ENCODE results near the gene SYT10.
"Not testable (repeated sequence)": the region's sequence is repeated elsewhere in the genome, so short reads cannot be mapped to it uniquely, and the experiment has no call there.

SYT10 gene
- long read RNA-seq, donor 1 = 0 reads
- long read RNA-seq, donor 2 = 0 reads
- long read RNA-seq, donor 3 = 0 reads
- long read RNA-seq, donor 4 = 0 reads
- long read RNA-seq, donor 5 = 0 reads
- long read RNA-seq, donor 6, full-length matches to known transcripts = 1 of 1 reads
- long read RNA-seq, donor 6, partial matches to known transcripts = 0 of 1 reads
- long read RNA-seq, donor 6, other reads (novel, unspliced or antisense) = 0 of 1 reads
- long read RNA-seq, donor 7, full-length matches to known transcripts = 1 of 1 reads
- long read RNA-seq, donor 7, partial matches to known transcripts = 0 of 1 reads
- long read RNA-seq, donor 7, other reads (novel, unspliced or antisense) = 0 of 1 reads
- long read RNA-seq, donor 8 = 0 reads

DNA sequence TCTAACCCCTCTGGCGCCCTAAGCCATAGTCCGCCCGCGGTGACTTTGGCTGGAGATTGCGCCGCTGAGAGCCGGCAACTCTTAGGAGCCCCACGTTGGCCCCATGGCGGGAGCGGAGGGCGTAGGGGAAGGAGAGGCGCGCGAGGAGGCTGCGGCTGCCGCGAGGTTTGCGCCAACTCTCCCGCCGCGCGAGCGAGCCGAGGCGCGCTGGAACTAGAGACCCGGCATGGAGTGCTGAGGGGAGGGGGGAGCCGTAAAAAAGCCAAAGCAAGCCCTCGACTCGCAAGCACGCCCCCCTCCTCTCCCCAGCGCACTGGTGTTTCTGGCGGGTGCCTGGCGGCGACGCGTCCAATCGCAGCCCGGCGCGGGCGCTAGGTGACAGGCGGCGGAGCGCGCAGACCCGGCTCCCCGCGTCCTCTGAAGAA is at the start of gene SYT10:
TSS of gene SYT10 (minus strand) at position 233 of the 425 bp plus-strand sequence. CDS start 297 bp downstream, outside the sequence.
- peak; percentile 76 for DNase-seq

GRCh38 chr12:33488036-33488435 is 48.4 kb upstream of the SYT10 start:
- no peak for DNase-seq

GRCh38 chr12:33486058-33486457 is 46.4 kb upstream of the SYT10 start:
- no peak for DNase-seq

- DNase-seq = no peak
These were observed 44.5 kb upstream of the SYT10 start for GRCh38 chr12:33484161-33484560.

GRCh38 chr12:33480366-33480765 is 40.7 kb upstream of the SYT10 start:
- DNase-seq = no peak

DNA sequence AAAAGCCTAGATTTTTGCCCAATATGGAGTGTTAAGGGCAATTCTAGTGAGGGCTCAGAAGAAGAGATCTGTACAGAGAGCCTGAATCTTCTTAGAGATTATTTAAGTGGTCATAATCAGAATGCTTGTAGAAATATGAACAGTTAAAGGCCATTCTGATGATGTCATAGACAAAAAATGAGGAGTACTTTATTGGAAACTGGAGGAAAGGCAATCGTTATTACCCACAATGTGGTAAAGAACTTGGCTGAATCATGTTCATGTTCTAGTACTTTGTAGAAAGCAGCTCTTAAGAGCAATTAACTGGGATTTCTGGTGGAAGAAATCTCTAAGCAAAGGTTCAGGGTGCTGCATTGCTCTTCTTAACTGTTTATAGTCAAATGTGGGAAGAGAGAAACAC is 36.4 kb upstream of the SYT10 start:
- no peak for DNase-seq

GRCh38 chr12:33472299-33472698 is 32.7 kb upstream of the SYT10 start:
- DNase-seq = no peak

GRCh38 chr12:33455096-33455495 is 15.5 kb upstream of the SYT10 start:
- DNase-seq = no peak

DNA sequence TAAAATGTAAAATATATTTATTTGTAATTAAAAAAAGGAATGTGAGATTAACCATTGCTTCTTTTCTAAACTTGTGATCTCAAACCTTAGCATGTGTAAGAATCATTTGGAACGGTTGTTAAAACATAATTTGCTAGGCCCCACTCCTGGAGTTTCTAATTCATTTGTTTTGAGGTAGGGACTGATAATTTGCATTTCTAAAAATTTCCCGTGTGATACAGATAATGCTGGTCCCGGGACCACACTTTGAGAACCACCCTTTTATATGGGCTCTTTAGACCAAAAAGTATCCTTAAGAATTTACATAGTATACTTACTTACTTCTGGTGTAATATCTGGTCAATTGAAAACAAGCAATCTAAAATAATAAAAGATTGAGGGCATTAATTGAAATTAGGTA is 10.9 kb upstream of the SYT10 start:
- DNase-seq = no peak

GRCh38 chr12:33440477-33440876 is 858 bp upstream of the SYT10 start:
- no peak for DNase-seq

DNA sequence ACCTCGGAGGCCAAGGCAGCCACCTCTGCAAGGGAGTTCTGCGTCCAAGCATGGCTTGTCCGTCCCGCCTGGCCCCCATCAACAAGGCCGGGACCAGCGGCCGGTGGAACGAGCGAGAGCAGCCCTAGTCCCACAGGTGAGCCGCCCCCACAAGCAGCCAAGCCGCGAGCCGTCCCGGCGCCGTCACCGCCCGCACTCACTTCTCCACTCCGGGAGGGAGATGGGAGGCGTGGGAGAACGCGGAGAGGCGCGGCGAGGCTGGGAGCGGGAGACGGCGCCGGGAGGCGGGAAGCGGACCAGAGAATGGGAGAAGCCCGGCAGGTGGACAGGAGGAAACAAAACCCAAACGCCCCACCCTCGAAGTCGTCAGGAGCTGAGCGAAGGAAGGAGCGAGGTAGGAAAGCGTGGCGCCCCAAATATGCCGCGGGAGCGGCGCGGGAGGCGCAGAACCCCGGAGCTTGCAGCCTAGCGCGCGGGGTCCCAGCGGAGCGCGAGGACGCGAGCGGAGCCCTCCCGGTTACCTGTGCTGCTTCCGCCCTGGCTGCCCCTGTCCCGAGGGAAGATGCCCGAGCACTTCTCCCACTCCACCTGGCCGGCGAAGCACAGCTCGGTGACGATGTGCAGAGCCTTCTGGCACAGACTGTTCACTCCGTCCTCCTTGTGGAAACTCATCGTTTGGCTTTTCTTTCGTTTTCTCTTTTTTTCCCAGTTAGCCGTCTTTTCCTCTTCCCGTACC is 600 bp downstream of the SYT10 start:
- peak; percentile 72 for DNase-seq

- peak; percentile 2 for DNase-seq
These were observed 1.4 kb downstream of the SYT10 start for GRCh38 chr12:33438025-33438772.

DNA sequence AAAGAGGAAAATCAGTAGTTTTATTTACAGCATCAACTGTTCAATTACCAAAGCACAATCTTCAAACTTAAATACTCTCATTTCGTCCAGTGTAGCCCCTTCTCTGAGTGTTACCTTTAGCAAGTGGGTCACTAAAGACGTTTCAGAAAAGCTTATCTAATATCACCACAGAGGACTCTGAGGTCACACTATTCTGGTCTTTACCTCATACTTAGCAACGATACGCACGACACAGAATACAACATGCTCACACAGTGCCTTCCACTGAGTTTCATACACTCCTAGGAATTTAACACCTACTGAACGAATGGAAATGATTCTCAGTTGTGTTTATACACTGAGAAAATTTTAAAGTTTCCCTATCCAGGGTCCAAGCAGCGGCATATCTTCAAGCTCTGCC is 2.0 kb downstream of the SYT10 start:
- no peak for DNase-seq

DNA sequence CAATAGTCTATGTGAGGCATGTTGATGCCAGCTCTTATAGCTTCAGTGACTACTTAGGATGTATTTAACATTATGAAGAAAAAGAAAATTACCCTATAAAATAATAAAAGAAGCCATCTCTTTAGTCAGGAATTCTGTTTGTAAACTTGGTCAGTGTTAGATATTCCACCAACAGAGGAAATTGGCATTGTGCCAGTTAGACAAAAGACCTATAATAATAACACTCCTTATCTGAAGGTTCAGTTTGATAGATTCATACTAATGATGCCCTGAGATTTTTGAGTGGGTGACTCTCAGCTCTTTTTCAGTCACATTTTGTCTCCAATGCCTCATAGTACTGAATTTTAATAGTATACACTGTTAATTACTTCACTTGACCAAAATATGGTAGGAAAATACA is 6.6 kb downstream of the SYT10 start:
- DNase-seq = no peak

DNA sequence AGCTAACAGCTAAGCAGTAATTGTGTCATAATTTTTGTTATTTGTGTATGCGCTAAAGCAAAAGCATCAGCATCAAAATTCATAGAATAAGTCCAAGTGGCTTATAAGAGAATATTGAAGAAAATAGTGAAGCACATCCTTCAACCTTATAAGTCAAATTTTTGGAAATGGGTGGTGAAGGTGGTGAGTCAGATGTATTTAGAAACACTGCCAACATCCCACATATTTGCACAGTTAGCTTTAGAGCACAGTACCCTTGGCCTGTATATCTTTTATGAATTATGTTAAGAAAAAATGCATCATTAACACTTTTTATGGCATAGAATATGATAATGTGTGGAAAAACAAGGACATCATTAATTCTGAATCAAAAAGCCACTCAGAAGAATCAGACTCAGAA is 8.0 kb downstream of the SYT10 start:
- DNase-seq = no peak

DNA sequence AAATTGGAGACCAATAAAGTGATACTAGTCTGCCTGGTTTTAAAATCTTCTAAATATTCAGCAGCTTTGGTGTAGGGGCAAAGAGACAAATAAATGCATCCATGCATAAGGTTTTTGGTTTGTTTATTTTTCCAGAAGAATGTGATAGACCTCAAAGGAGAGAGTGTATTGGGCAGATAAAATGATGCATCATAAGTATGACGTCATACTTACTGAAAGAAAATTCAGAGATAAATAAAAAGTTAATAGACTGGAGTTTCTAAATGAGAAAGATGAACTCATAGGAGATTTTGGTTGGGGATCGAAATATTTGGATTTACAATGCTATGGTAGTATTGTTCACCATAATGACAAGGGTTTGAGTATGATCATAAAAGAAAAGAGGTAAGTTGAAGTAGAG is 10.2 kb downstream of the SYT10 start:
- DNase-seq = no peak

- DNase-seq = no peak
These were observed 12.5 kb downstream of the SYT10 start for GRCh38 chr12:33427071-33427470.

GRCh38 chr12:33423706-33424105 is 15.9 kb downstream of the SYT10 start:
- DNase-seq = no peak

- not testable (repeated sequence) for DNase-seq
These were observed 27.2 kb downstream of the SYT10 start for GRCh38 chr12:33412410-33412809.

DNA sequence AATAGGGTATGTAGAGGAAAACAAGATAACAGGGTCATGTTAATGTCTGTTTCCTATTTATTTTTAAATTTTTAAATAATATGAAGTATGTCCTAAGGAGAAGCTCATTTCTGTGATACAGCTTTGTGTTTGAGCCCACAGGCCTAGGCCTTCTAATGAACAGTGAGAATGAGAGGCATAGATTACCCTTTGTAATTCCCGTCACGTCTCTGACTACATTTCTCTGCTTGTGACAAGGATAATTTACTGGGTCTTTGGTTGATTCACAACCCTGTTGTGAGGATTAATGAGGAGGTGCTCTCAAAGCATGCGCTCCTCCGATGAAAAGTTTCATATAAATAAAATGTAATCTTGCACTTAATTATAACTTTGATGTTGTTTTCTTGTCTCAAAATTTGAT is 56.1 kb downstream of the SYT10 start:
- no peak for DNase-seq

GRCh38 chr12:33376153-33376552 is 63.5 kb downstream of the SYT10 start:
- no peak for DNase-seq

GRCh38 chr12:33370318-33370717 is 69.3 kb downstream of the SYT10 start:
- no peak for DNase-seq

GRCh38 chr12:33357181-33357580 is 82.4 kb downstream of the SYT10 start:
- no peak for DNase-seq

All from right kidney (tissue), 9 donors.